Posterior cingulate gyrus (tissue), 11 donors: Measurements from ENCODE around the gene TFDP3.

Experiments
- DNase-seq, 10 donors: peaks; one replicate each; pipeline versions ENCODE4 v3.0.0 to v3.0.0-alpha.2; 2020 to 2021; ENCODE audit warnings: mixed read lengths in 3 of 10
- intact Hi-C: fragments of 100-400 bp; cut with DNase I; formaldehyde crosslinking; loops from one replicate; pipeline ENCODE4 v1.15.1; 2023

TFDP3 gene, protein sequence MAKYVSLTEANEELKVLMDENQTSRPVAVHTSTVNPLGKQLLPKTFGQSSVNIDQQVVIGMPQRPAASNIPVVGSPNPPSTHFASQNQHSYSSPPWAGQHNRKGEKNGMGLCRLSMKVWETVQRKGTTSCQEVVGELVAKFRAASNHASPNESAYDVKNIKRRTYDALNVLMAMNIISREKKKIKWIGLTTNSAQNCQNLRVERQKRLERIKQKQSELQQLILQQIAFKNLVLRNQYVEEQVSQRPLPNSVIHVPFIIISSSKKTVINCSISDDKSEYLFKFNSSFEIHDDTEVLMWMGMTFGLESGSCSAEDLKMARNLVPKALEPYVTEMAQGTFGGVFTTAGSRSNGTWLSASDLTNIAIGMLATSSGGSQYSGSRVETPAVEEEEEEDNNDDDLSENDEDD

DNA sequence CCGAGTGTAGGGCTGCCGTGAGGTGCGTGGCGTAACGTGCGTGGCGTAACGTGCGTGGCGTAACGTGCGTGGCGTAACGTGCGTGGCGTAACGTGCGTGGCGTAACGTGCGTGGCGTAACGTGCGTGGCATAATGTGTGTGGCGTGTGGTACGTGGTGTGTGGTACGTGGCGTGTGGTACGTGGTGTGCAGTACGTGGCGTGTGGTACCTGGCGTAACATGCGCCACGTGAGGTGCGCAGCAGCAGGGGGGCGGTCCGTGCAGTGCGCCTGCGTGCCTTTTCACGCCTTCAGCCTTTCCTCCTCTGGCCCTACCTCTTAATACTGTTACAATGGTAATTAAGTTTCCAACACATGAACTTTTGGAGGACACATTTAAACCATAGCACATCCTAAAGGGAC lies at the start of gene TFDP3:
TFDP3 (minus strand) TSS at position 26 of the 400 bp plus-strand sequence. CDS start 95 bp downstream, outside the sequence.
- intact Hi-C loops, result no loop called here
- no peak for DNase-seq

DNA sequence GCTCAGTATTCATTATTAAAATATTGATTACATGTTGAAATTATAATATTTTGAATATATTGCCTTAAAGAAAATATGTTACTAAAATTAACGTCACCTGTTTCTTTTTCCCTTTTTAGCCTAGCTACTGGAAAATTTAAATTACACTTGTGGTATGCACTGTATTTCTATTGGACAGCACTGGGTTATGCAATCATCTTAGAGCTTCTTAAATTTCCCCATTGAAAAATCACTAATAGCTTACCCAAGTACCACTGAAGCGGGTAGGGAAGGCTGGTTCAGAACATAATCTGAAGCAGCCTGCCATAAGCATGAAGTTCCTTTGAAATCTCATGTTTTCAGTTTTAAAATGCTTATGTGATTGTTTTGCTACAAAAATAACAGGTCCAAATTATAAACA lies 49.5 kb upstream of the TFDP3 start:
- intact Hi-C loops, result no loop called here
- DNase-seq, result no peak

DNA sequence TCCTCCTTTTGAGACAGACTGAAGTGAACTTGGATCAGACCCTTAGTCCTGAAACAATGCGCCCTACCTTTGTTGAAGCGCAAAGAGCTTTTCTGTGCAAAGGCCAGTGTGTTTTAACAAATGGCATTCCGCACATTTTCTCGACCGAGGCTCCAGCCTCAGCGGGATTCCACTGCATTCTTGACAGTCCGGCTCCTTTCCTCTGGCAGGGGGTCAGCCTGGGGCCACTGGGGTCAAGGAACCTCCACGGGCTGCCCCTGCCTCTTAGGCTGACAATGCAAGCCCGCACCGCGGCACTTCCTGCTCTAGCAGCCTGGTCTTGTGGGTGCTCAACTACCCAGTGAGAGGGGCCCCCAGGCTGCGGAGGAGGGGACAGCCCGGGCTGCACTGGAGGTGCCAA lies 47.2 kb upstream of the TFDP3 start:
- DNase-seq, result no peak
- intact Hi-C loops, result no loop called here

DNA sequence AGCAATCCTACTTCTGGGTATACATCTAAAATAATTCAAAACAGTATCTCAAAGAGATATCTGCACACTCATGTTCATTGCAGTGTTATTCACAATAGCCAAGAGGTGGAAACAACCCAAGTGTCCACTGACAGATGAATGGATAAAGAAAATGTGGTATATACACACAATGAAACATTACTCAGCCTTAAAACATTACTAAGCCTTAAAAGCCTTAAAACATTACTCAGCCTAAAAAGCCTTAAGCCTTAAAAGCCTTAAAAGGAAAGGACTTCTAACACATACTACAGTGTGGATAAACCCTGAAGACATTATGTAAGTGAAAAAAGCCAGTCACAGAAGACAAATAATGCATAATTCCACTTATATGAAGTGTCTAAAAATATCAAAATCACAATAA lies 40.3 kb upstream of the TFDP3 start:
- DNase-seq, result no peak
- intact Hi-C loops, result no loop called here

DNA sequence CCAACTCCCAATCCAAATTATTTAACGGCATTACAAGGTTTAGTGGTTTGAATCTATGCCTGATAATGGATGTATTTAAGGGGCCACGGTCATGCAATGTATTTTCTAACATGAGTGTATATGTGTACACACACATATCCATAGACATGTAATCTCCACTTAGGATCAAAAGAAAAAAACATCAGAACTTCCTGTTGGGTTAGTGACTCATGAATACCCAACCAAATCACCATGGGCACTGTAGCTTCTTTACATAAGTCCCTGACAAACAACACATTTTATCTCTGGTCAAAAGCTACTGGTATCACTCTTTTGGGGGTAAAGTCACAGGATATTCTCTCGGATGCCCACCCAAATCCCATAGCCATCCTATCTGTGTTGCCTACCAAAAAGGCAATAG lies 36.5 kb upstream of the TFDP3 start:
- intact Hi-C loops, result no loop called here
- DNase-seq, result no peak

DNA sequence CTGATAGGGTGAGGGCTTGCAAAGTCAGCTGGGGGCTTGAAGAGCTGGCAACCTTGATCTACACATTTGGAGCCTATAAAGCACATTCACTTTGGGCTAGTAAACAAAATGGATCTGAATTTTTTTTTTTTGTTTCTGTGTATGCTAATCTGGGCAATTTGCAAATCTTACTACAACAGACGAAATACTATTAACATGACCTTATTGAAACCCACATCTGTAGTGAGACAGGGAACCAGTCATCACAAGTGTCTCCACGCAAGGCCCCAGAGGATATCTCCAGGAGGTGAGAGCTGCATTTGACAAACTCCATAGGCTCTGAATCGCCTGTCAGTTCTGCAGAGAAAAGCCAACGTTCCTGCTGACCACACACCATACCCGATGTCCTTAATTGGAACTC lies 33.0 kb upstream of the TFDP3 start:
- no peak for DNase-seq
- intact Hi-C loops, result no loop called here

DNA sequence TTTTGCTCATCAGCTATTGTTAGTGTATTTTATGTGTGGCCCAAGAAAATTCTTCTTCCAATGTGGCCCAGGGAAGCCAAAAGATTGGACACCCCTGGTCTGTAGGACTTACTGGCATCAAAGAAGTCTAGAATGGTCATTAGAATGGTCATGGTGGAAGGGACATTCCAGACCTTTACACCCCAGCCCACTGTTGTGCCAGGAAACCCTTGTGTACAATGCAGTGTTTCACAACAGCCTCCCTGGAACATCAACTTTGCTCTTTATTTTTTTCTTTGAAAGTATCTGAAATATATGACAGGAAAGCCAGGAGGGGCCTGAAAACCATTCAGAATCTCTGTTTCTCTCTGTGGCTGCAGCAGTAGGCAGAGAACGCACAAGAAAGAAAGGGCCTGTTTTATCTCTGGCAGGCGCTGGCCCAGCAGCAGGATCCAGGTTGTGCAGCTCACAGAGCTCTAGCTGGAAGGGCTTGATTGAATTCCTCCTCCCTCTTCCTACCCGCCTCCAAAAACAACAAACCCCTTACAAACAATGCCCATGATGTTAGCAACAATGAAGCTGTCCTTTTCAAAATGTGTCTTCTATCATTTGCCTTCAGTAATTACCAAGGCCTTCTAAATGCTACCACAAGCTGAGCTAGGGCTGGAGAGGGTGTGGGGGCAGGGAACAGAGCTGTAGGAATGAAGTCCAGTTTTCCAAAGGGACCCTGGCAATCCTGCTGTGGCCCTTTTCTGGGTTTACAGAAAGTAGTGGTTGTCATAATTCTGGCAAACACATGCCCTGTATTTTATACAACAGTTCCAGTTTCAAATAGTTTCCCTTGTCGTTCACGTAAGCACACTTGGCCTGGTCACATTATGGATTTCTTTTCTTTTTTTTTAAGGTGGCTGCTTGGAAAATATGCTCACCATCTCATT lies 32.3 kb upstream of the TFDP3 start:
- intact Hi-C loops, result no loop called here
- no peak for DNase-seq

DNA sequence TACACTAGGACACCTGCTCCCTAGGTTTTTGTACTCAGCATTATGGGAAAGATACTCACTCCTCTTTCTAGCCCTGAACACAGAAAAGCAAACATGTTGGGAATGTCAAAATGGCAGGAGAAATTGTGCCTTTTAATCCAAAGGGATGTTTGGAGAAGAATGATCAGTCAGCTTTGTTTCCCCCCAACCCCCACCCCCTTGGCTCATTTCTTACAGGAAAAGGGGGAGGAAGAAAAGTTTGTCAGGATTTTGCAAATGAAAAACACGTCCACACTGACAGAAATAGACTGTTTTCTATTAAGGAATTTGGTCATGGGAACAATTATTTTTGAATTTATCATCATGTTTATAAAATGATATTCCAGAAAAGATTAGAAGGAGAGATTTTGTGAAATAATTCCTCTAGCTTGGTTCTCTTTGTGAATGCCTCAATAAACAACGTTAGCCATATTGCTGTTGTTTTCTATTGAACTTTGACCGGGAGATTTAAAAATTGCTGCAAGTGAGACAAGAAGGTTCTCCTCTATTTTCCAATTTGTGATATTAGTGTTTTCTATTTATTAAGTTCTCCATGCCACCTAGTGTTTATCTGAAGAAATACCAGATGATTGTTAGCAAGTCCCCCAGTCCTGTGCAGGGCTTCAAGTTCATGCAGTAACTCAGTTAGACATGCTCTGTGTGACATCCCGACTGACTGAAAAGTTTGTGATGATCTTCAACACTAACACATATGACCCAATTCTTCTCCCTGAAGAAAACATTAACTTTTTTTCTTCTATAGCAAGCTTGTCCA lies 31.3 kb upstream of the TFDP3 start:
- DNase-seq, result no peak
- intact Hi-C loops, result no loop called here

DNA sequence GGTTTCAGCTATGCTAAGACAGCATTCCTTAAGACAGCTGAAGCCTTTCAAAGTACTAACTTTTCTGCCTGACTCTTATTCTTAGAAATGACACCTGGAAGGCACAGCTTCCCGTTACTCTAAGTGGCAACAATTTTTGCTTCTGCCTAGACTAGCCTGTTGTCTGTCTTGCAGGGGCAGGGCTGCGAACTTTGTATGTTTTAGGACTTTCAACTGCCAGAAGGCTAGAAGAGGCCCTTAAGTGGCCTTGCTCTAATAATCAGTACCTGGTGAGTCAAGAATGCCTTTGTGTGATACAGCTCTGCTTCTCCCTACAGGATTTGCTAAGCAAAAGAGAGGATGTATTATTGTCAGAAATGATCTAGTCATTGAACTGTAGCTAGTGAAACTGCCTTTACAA lies 30.0 kb upstream of the TFDP3 start:
- DNase-seq, result no peak
- intact Hi-C loops, result no loop called here

DNA sequence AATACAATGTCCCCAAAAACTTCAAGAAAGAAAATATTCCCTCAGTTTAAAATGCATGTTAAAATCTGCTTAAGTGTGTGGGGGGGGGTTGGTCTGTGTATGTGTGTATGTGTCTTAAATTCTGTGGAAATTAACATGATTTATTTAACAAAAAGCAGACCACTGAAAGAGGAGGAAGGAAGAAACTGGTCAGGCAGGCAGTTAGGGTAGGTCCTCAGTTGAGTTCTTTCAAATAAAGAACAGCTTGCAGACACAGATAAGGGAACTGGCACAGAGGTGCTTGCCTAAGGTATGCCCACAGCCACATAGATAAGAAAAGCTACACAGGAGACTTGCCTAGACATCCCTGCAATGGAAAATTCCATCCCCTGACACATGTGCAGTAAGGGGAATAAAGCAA lies 28.8 kb upstream of the TFDP3 start:
- intact Hi-C loops, result no loop called here
- DNase-seq, result no peak

DNA sequence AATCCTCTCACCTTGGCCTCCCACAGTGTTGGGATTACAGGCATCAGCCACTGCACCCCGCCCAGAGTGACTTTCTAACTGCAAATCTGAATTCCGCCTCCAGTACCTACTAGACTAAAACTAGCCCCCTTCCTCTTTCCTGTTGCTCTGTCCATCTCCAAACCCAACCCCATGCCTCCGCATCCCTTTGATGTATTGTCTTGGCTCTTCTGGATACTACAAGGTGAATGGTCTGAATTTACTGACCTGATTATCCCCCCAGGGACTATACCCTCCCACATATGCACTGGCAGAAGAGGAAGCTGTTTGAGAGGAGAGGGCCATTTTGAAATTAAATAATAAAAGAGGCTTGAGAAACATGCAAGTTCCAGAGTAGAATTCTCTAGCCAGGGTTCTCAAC lies 17.7 kb upstream of the TFDP3 start:
- intact Hi-C loops, result no loop called here
- DNase-seq, result no peak

DNA sequence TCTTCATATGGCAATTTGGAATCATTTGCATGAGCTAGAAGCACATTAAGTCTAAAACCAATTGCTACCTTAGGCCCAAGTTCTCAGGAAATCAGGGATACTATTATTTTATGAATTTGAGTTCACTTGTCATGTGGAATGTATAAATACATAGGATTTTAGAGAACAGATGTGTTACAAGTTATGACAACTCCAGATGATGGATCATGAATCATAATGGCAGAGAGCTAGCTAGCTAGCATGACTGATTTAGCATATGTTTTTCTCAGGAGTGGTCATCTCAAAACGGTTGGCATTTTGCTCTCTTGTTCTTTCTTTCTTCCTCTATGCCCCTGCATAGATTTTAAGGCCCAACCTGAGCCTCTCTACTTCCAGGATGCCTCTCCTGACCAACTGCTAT lies 14.2 kb upstream of the TFDP3 start:
- no peak for DNase-seq
- intact Hi-C loops, result no loop called here

DNA sequence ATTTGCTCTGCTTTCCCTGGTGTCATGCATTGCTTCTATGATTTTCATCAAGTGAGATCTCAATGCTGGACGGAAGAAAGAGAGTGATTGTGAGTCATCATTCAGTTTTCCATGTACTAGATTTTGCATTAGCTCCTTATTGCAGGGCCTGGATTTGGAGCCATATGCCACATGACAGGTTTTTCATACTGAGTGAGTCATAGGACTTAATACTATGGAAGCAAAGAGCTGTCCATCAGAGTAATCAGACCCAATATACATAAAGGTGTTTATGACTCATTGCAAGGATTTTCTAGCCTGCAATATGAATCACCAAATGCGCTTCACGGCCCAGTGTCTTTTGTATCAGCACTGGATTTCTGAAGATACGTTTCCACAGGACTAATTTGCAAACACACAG lies 11.2 kb upstream of the TFDP3 start:
- DNase-seq, result no peak
- intact Hi-C loops, result no loop called here

DNA sequence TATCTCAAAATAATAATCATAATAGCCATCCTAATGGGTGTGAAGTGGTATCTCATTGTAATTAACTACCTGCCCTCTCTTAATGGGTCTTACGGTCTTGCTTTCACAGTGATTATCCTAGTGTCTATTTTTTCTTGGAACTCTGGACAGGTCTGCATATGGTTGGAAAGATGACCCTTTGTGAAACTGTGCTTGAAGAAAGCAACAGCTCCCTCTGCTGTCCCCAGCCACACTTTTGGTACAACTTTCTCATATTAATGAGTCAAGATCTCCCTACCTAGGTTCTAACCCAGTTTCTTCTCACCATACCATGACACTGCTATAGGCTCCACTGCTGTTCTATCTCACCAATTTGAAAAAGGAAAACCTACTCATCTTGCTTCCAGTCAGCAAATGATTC lies 2.4 kb downstream of the TFDP3 start:
- no peak for DNase-seq
- intact Hi-C loops, result no loop called here

DNA sequence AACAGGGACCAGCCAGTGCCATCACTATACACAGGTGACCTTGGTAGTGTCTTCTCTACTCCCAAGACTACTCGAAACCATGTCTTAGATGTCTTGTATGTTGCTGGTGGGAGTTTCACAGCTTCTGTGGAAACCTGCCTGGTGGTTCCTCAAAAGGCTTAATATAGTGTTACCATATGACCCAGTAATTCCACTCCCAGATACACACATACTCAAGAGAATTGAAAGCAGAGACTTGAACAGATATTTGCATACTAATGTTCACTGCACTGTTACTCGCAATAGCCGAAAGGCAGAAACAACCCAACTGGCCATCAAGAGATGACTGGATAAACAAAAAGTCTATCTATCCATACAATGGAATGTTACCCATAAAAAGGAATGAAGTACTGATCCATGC lies 3.1 kb downstream of the TFDP3 start:
- intact Hi-C loops, result no loop called here
- no peak for DNase-seq

DNA sequence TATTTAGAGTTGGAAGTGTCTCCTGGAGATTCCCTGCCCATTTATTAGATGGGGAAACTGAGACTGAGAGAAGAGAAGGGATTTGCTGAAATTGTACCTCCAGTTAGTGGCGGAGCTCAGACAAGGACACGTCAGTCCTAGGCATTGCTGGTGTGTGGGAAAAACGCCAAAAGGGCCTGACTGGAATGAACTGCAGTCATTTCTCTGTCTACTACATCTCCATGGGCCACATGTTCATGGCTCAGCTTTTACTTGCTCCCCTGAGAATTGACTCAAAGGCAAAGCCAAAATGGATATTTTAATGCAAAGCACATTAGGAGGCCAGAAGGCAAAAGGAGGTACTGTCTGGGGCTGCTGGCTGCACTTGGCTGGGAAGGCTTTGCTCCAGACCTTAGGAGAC lies 3.9 kb downstream of the TFDP3 start:
- intact Hi-C loops, result no loop called here
- DNase-seq, result no peak

DNA sequence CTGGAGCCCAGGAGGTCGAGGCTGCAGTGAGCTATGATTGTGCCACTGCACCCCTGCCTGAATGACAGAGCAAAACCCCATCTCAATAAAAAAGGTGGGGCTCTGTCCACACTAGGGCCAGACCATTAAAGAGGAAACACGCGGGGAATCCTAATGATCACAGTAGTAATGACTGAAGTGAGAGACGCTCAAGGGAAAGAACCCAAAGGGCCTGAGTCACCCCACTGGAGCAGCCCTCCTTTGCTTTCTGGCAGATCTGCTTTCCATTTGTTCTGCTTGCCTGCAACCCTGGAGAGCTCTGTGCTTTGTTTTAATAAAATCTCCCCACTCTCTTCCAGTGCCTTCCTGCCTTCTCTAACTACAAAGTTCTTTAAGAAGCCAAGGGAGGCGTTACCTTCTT lies 5.0 kb downstream of the TFDP3 start:
- DNase-seq, result no peak
- intact Hi-C loops, result no loop called here

DNA sequence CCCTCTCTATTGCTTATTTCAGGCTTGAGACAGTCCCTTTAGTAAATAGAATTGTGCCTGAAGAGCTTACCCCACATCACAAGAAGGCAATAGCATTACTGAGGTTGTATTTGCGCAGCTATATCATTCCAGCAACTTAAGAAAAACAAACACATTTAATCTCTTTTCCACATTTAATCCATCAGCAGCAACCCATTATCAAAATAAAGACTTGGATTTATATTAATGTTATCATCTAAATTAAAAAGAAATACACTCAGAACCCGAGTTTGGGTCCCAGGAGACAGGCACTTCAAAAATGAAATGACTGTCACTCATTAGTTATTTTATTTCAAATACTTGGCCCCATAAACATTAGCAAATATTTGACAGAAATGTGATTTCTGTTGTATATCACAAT lies 10.4 kb downstream of the TFDP3 start:
- intact Hi-C loops, result no loop called here

DNA sequence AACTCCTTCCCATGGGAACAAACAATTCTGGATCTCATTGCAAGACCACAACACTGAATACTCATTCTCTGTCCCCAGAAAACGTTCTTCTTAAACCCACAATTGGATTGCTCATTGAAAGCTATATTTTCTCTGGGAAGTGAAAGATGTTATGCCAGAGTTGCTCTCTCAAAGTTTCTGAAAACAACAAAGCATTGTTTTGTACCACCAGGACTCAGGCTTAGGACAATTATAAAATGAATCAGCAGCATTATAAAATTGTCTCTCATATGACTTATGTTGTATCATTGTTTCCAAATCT lies 26.5 kb downstream of the TFDP3 start:
- no peak for DNase-seq
- intact Hi-C loops, result no loop called here

More for the DNA sequence above, 10.4 kb downstream of the TFDP3 start:
- no peak for DNase-seq

DNA sequence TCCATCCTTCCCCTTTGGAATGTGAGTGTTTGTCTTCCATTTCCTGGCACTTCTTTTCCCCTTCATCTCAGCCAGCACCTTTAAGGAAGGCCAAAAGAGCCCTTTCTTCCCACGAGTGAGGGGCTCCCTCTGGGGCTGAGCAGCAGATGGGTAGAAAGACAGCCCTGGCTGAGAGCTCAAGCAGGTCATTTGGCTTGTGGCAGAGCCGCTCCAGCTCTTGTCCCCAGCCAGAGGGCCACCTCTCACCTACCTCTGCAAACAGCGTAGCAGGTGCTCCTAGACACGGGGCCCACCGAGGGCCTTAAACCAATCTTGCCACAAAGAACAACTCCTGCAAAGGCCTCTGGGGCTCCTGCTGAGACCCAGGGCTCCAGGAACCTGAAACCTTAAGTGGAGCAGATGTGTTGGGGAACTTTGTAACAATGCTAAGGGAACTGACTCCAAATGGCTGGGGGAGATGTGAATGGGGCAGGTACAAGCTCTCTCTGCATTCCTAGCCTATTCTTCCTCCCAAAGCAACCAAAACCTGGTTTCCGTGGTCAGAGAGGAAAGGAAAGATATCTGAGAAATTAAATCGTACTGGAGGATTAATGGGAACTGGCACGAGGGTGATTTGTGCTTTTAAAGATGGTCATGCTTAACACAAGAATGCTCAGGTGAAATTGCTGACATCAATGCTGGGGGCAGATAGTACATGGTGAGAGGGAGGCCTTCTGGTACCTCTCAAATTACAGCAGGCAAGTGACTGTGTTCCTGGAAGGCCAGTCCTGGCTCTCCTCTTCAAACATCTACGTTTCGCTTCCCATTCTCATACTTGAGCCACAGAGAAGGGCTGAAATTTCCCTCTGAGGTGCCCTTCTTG lies 27.0 kb downstream of the TFDP3 start:
- intact Hi-C loops, result no loop called here
- DNase-seq, result no peak
